Measurements from ENCODE around the gene NIPBL.

NIPBL gene

GRCh38 chr5:37109338-37109737 is 232.8 kb downstream of the NIPBL start:
- DNase-seq, result no peak

GRCh38 chr5:37110135-37110534 is 233.6 kb downstream of the NIPBL start:
- no peak for DNase-seq

GRCh38 chr5:37111426-37112382 is 235.1 kb downstream of the NIPBL start:
- no peak for DNase-seq

- no peak for DNase-seq
Measured at GRCh38 chr5:37112383-37112991, 235.9 kb downstream of the NIPBL start.

All from fibroblast of skin of right quadriceps (primary cell).